Left kidney (tissue), 2 donors: ENCODE results near the gene TUBA4B. TPM values are rescaled to one million over a fixed set of nuclear protein-coding genes. Genes with fewer than 3 reads are reported as not detected.
"Not testable (repeated sequence)": the region's sequence is repeated elsewhere in the genome, so short reads cannot be mapped to it uniquely, and the experiment has no call there.

Experiments used
- DNase-seq: peaks from one replicate; pipeline ENCODE4 v3.0.0-alpha.2; 2013
- polyA plus RNA-seq: library from polyadenylated mRNA; unstranded; fragments of 120-200 nt; gene quantifications from one replicate; pipeline ENCODE4 v1.2.1, GENCODE V29; 2013; ENCODE audit not compliant: insufficient read length

TUBA4B gene
- polyA plus RNA-seq, 1 donor: 0.75 TPM

DNA sequence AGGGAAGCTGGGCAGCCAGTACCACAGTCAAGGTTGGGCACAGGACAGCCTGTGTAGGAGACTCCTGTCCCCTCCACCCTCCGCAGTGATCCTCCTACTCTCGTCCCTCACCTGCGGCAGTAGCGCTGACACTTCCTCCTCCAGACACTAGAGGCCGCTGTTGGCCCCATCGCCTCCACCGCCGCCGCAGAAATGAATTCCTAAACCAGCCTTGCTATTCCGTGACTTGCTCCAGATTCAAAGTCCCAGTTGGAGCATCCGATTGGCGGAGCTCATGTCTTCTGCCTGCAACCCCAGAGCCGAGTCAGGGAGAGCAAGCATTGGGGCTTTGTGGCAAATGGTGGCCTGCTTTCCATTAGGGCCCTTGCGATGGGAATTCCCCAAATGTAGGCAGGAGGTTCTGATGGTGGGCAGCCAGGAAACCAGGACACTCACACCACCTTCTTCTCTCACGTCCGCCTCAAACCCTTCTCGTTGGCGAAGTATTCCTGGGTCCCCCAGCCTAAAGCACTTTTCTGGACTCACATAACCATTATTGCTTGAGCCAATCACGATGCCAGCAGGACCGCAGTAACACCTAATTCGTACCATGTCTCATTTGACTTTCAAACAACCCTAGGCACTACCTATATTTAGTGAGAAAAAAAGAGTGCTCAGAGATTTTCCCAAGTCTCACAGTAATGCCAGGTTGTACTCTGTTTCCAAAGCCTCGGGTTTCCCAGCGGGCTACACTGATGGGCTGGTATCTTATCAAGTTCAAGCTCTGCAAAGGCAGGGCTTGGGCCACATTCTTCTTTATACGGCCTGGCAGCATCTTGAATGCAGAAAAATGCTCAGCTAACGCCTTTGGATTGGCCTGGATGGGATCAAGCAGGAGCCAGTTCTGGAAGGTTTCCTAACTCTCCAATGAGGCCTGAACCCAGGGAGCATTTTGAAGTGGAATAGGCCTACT is 24.9 kb downstream of the TUBA4B start:
- peak; percentile 82 for DNase-seq

GRCh38 chr2:219278655-219279150 is 25.7 kb downstream of the TUBA4B start:
- no peak for DNase-seq

- peak; percentile 97 for DNase-seq
Measured at GRCh38 chr2:219279151-219279915, 26.3 kb downstream of the TUBA4B start, which contains the start of gene DNAJB2. Gene DNAJB2 (plus strand): TSS chr2:219279366. CDS start chr2:219279834, 468 bp downstream.

GRCh38 chr2:219279916-219280516 is 27.0 kb downstream of the TUBA4B start:
- no peak for DNase-seq

DNA sequence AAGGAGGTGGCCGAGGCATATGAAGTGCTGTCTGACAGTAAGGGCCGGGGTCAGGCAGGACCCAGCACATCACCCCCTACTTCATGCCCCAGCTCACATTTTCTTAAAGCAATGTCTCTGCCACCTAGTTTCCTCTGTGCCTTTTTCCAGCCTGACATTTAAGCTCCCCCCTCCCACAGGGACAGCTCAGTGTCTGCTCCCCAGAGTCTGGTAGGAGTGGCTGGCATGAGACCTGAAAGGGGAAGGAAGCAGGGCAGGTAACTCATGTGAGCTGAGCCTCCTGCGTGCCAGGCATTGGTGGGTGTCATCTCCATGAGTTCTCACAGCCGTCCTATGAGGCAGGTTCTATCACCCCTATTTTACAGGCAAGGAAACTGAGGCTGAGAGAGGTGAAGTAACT is 27.6 kb downstream of the TUBA4B start:
- DNase-seq: no peak

- no peak for DNase-seq
Measured at GRCh38 chr2:219281588-219281987, 28.5 kb downstream of the TUBA4B start.

GRCh38 chr2:219282375-219282774 is 29.3 kb downstream of the TUBA4B start:
- no peak for DNase-seq

DNA sequence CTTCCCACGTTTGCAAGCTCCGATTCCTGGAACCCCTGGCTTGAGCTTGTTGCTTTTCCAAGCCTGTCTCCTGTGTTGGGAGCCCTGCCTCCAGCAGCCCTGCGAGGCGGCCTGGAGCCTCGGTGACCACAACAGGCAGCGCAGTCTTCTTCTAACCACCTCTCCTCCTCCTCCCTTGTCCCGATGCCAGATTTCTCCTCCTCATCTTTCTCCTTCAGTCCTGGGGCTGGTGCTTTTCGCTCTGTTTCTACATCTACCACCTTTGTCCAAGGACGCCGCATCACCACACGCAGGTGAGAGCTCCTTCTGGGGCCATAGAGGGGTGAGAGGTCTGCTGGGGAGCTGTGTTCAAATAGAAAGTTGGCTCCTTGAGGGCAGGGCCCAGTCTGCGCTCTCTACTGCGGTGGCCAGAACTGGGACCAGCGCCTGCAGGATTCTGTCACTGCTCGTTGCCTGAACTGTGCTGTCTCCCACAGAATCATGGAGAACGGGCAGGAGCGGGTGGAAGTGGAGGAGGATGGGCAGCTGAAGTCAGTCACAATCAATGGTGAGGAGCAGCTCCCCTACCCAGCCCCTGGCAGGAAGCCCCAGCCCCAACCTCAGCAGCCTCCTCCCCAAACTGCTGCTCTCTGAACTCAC is 30.0 kb downstream of the TUBA4B start:
- no peak for DNase-seq

GRCh38 chr2:219284501-219285372 is 31.7 kb downstream of the TUBA4B start:
- DNase-seq: no peak

DNA sequence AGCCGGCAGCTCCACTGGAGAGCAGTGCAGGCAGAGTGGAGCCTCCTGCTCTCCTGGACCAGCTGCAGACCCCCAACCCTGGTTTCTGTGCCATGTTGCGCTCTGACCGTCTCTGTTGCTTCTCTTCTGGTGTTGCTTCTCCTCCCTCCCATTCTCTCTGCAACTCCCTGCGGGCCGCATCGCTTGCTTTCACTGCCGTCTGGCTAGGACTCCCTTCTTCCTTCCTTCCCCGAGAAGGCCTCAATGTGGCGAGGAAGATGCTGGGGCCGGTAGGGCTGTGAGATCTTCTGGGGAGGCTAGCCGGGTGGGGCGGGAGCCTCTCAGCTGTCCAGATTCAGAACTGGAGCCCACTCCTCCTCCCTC is 32.3 kb downstream of the TUBA4B start:
- DNase-seq: no peak

GRCh38 chr2:219285894-219286425 is 32.9 kb downstream of the TUBA4B start:
- DNase-seq: no peak

- DNase-seq: no peak
Measured at GRCh38 chr2:219286436-219287115, 33.5 kb downstream of the TUBA4B start.

DNA sequence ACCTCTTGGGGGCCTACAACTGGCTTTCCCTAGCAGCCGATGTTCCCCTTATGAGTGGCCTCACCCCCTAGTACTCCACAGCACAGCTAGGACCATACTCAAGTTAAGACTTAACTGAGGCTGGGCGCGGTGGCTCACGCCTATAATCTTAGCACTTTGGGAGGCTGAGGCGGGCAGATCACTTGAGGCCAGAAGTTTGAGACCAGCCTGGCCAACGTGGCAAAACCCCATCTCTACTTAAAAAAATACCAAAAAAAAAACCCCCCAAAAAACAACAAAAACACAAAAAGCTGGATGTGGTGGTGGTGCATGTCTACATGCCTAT is 34.0 kb downstream of the TUBA4B start:
- not testable (repeated sequence) for DNase-seq

DNA sequence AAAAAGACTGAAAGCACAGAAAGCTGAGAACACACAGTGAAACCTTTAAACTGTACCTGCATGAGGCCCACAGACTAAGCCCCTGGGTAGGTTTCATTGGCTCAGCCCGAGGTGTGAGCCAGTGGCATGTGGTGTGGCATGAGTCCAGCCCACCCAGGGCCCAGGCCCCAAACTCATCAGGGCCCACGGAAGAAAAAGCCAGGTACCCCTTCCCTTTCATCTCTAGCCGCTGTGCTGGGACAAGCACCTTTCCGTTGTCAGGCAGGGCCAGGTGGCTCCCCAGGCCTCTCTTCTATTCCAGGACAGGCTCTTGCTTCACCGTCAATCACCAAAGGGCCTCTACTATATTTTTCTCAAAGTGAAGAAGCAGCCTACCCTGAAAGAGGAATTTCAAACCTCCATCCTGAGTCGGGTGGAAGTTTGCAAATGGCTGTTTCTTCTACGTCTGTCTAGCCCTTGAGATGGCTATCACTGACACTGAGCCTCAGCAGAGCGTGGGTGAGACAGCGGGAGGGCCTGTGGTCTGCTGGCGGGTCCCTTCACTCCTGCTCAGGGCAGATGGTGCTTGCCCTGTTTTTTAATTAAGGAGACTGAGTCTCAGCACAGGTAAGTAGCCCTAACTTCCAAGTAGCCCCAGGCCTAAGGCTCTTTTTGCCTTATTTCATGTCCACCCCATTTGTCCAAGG is 34.7 kb downstream of the TUBA4B start:
- no peak for DNase-seq

GRCh38 chr2:219289195-219289536 is 36.1 kb downstream of the TUBA4B start:
- DNase-seq: no peak

DNA sequence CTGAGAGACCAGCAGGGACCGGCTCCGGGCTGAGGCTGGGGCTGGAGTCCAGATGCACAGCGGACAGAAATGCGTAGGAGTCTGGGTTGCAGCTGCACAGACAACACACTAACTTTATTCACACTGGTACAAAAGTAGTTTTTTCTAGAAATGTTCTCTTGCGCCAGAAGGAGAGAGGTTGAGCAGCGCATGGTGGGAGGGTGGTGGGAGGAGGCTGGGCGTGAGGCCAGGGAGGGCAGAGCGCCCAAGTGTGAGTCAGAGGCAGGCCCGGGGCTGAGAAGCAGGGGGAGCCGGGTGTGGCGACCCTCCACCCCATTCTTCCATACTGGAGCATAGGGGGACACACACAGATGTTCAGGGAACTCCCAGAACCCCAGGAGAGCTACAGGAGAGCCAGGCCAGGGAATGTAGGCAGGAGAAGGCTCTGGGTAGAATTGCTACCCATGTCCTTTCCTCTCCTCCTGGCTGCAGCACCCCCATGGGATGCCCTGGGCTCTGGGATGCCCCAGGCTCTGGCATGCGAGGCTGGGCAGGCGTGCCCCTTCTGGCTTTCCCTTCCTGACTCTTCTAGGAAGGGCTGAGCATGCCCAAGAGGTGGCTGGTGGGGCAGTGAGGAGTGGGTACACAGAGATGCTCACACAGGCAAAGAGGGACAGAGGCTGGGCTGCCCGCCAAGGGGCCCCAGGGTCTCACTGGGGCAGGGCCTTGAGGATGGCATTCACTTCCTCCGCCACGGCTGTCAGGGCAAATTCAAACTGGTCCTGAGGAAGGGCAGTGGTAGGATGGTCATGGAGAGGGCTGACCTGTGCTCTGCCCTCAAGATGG is 36.7 kb downstream of the TUBA4B start:
- DNase-seq: no peak

- DNase-seq: no peak
Measured at GRCh38 chr2:219290381-219291171, 37.5 kb downstream of the TUBA4B start.

DNA sequence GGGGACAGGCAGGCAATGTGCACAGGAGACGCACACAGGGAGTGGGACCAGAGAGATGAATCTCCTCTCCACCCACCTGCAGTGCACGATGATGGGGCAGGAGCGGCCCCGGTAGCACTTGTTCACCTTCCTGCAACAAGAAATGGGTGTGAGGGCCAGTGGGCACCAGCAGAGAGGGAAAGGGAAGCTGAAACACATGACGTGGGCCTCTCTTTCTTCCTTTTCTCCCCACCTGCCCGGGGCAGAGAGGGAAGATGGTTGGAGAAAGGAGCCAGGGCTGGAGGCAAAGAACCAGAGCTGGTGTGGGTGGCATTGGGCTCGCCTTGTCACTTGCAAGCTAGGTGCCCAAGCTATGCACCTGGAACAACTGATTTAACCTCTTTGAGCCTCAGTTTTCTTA is 38.4 kb downstream of the TUBA4B start:
- no peak for DNase-seq
